Peyer's patch (tissue), 4 donors: Measurements from ENCODE around the gene KRT77.

Experiments
- POLR2A ChIP-seq, 2 donors: fragments of 450-650 bp; IDR thresholded peaks; one replicate each; pipeline ENCODE4 v1.5.1; 2017; ENCODE audit warnings: antibody characterized with exemption in 2 of 2, mild to moderate bottlenecking in 2 of 2, moderate library complexity in 2 of 2
- TF ChIP-seq, protein P1 (sequence below), 6 experiments: fragments of 450-650 bp in 4 of 6; fragments of 200-600 bp in 2 of 6; sonication (generic) in 1 of 6; IDR thresholded peaks; one replicate each; pipeline ENCODE4 v1.5.1; 2017 to 2019; ENCODE audit warnings: antibody characterized with exemption in 6 of 6, mild to moderate bottlenecking in 3 of 6, moderate library complexity in 1 of 6

DNA sequence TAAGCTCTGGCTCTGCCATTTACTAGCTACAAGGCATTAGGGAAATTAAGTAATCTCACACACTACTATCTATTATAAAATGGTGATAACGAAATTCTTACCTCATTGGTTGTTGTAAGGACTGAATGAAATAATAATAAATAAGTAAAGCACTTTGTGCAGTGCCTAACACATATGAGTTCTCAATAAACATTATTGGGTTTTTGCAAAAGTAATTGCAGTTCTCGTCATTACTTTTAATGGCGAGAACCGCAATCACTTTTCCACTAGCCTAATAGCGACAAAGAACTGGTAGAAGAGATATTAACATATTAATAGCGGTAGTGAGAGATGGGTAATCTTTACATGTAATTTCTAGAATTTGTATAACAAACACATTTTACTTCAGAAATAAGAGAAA lies 9.2 kb downstream of the KRT77 start:
- no peak for TF ChIP-seq POLR2A (IDR thresholded peaks at IDR 0.05)
- TF ChIP-seq, protein P1, sequence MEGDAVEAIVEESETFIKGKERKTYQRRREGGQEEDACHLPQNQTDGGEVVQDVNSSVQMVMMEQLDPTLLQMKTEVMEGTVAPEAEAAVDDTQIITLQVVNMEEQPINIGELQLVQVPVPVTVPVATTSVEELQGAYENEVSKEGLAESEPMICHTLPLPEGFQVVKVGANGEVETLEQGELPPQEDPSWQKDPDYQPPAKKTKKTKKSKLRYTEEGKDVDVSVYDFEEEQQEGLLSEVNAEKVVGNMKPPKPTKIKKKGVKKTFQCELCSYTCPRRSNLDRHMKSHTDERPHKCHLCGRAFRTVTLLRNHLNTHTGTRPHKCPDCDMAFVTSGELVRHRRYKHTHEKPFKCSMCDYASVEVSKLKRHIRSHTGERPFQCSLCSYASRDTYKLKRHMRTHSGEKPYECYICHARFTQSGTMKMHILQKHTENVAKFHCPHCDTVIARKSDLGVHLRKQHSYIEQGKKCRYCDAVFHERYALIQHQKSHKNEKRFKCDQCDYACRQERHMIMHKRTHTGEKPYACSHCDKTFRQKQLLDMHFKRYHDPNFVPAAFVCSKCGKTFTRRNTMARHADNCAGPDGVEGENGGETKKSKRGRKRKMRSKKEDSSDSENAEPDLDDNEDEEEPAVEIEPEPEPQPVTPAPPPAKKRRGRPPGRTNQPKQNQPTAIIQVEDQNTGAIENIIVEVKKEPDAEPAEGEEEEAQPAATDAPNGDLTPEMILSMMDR (IDR thresholded peaks at IDR 0.05) = no peak
